Peyer's patch (tissue), 4 donors: ENCODE results near the gene ATP6AP1.

Experiments
- POLR2A ChIP-seq, 2 donors: fragments of 450-650 bp; IDR thresholded peaks; one replicate each; pipeline ENCODE4 v1.5.1; 2017; ENCODE audit warnings: antibody characterized with exemption in 2 of 2, mild to moderate bottlenecking in 2 of 2, moderate library complexity in 2 of 2
- TF ChIP-seq, protein P1 (sequence below), 6 experiments: fragments of 450-650 bp in 4 of 6; fragments of 200-600 bp in 2 of 6; sonication (generic) in 1 of 6; IDR thresholded peaks; one replicate each; pipeline ENCODE4 v1.5.1; 2017 to 2019; ENCODE audit warnings: antibody characterized with exemption in 6 of 6, mild to moderate bottlenecking in 3 of 6, moderate library complexity in 1 of 6

GRCh38 chrX:154470434-154470833 is 42.0 kb downstream of the ATP6AP1 start:
- TF ChIP-seq, protein P1, sequence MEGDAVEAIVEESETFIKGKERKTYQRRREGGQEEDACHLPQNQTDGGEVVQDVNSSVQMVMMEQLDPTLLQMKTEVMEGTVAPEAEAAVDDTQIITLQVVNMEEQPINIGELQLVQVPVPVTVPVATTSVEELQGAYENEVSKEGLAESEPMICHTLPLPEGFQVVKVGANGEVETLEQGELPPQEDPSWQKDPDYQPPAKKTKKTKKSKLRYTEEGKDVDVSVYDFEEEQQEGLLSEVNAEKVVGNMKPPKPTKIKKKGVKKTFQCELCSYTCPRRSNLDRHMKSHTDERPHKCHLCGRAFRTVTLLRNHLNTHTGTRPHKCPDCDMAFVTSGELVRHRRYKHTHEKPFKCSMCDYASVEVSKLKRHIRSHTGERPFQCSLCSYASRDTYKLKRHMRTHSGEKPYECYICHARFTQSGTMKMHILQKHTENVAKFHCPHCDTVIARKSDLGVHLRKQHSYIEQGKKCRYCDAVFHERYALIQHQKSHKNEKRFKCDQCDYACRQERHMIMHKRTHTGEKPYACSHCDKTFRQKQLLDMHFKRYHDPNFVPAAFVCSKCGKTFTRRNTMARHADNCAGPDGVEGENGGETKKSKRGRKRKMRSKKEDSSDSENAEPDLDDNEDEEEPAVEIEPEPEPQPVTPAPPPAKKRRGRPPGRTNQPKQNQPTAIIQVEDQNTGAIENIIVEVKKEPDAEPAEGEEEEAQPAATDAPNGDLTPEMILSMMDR (IDR thresholded peaks at IDR 0.05): no peak
- no peak for TF ChIP-seq POLR2A (IDR thresholded peaks at IDR 0.05)
